IMR-90 (cell line): Measurements from ENCODE around the gene CRB1. TPM values are rescaled to one million over a fixed set of nuclear protein-coding genes. Genes with fewer than 3 reads are reported as not detected.

Experiments
- ATAC-seq: fragments of 200-7000 bp; cut with Tn5 transposase; 2 replicates; pipeline ENCODE4 v1.9.1; 2020; ENCODE audit warnings: low read depth, mild to moderate bottlenecking, moderate library complexity
- BruUV-seq: library from RNA; stranded (reverse); fragments of 400-500 nt; replicated peaks from 2 replicates; lab custom pipeline; 2021; lab: Mats Ljungman, UMichigan
- CTCF ChIA-PET: fragments of 300-600 bp; formaldehyde crosslinking; extraction: SDS; loops from one replicate; lab custom pipeline; 2021; ENCODE audit warnings: antibody characterized with exemption; lab: Yijun Ruan, JAX
- POLR2A ChIA-PET: fragments of 300-600 bp; sonication (Branson Sonifier 250); formaldehyde crosslinking; loops from one replicate; lab custom pipeline; 2022; ENCODE audit warnings: antibody characterized with exemption; ENCODE audit not compliant: unreplicated experiment; lab: Charles Lee
- DNase-seq: peaks from one replicate; pipeline ENCODE4 v3.0.0; 2013
- H2AFZ ChIP-seq: replicated peaks from 2 replicates; pipeline ENCODE3; 2013; ENCODE audit warnings: low read length, mild to moderate bottlenecking; ENCODE audit not compliant: poor library complexity
- H2AK5ac ChIP-seq: 2 replicates; pipeline ENCODE4 v1.6.1; 2013; ENCODE audit warnings: low read depth, low read length, inconsistent platforms
- H2AK9ac ChIP-seq: replicated peaks from 2 replicates; pipeline ENCODE3; 2013; ENCODE audit warnings: mild to moderate bottlenecking, low read depth, low read length, moderate library complexity; ENCODE audit not compliant: poor library complexity
- H2BK120ac ChIP-seq: 2 replicates; pipeline ENCODE4 v1.6.1; 2013; ENCODE audit warnings: low read depth, low read length, inconsistent platforms
- H2BK15ac ChIP-seq: 3 replicates; pipeline ENCODE4 v1.6.1; 2013; ENCODE audit warnings: low read depth, low read length, inconsistent platforms
- H2BK20ac ChIP-seq: 2 replicates; pipeline ENCODE4 v1.6.1; 2013; ENCODE audit warnings: low read depth, mild to moderate bottlenecking, inconsistent platforms, low read length, moderate library complexity
- H2BK5ac ChIP-seq: 2 replicates; pipeline ENCODE4 v1.6.1; 2013; ENCODE audit warnings: mild to moderate bottlenecking, low read depth, low read length, inconsistent platforms; ENCODE audit not compliant: poor library complexity, severe bottlenecking
- H3K14ac ChIP-seq: replicated peaks from 2 replicates; pipeline ENCODE4 v1.6.1; 2013; ENCODE audit warnings: low read depth, low read length, inconsistent platforms
- H3K18ac ChIP-seq: 2 replicates; pipeline ENCODE4 v1.6.1; 2013; ENCODE audit warnings: low read depth, low read length, control low read depth
- H3K23ac ChIP-seq: 2 replicates; pipeline ENCODE4 v1.6.1; 2013; ENCODE audit warnings: low read depth, low read length, inconsistent platforms
- H3K27ac ChIP-seq: 2 replicates; pipeline ENCODE4 v1.5.1; 2013; ENCODE audit warnings: mild to moderate bottlenecking, control low read depth, low read length; ENCODE audit not compliant: insufficient read depth
- H3K27me3 ChIP-seq: 2 replicates; pipeline ENCODE4 v1.6.1; 2013; ENCODE audit warnings: low read length; ENCODE audit not compliant: control insufficient read depth, insufficient read depth
- H3K36me3 ChIP-seq: 2 replicates; pipeline ENCODE4 v1.6.1; 2013; ENCODE audit warnings: low read length, mixed read lengths; ENCODE audit not compliant: control insufficient read depth, insufficient read depth
- H3K4ac ChIP-seq: 2 replicates; pipeline ENCODE4 v1.6.1; 2013; ENCODE audit warnings: low read depth, low read length, inconsistent platforms
- H3K4me1 ChIP-seq: 2 replicates; pipeline ENCODE4 v1.6.1; 2013; ENCODE audit warnings: low read length, mixed read lengths; ENCODE audit not compliant: control insufficient read depth, insufficient read depth
- H3K4me2 ChIP-seq: 2 replicates; pipeline ENCODE4 v1.6.1; 2013; ENCODE audit warnings: low read depth, mild to moderate bottlenecking, control low read depth, low read length, moderate library complexity
- H3K4me3 ChIP-seq: 2 replicates; pipeline ENCODE4 v1.5.1; 2013; ENCODE audit warnings: low read depth, mild to moderate bottlenecking, control low read depth, low read length, moderate library complexity; ENCODE audit not compliant: insufficient read depth
- H3K56ac ChIP-seq: 2 replicates; pipeline ENCODE4 v1.6.1; 2013; ENCODE audit warnings: low read length, inconsistent platforms; ENCODE audit not compliant: insufficient read depth; ENCODE audit errors: extremely low read depth
- H3K79me1 ChIP-seq, 2 experiments: 2 replicates each; pipeline ENCODE4 v1.6.1; 2013; ENCODE audit warnings: low read length in 2 of 2, inconsistent platforms in 1 of 2, low read depth in 1 of 2
- H3K9ac ChIP-seq: 2 replicates; pipeline ENCODE4 v1.6.1; 2013; ENCODE audit warnings: low read depth, low read length, control low read depth
- H3K9me1 ChIP-seq: 2 replicates; pipeline ENCODE4 v1.6.1; 2013; ENCODE audit warnings: low read length, inconsistent platforms; ENCODE audit not compliant: insufficient read depth
- H3K9me3 ChIP-seq: 2 replicates; pipeline ENCODE4 v1.6.1; 2013; ENCODE audit warnings: low read length; ENCODE audit not compliant: control insufficient read depth, insufficient read depth
- H4K20me1 ChIP-seq: 2 replicates; pipeline ENCODE4 v1.6.1; 2013; ENCODE audit warnings: low read length, inconsistent platforms; ENCODE audit not compliant: insufficient read depth
- H4K5ac ChIP-seq: 2 replicates; pipeline ENCODE4 v1.6.1; 2013; ENCODE audit warnings: mild to moderate bottlenecking, low read depth, low read length, control low read depth
- H4K8ac ChIP-seq, 2 experiments: 2 replicates each; pipeline ENCODE4 v1.6.1; 2013; ENCODE audit warnings: low read depth in 2 of 2, low read length in 2 of 2, control low read depth in 1 of 2, inconsistent platforms in 1 of 2
- H4K91ac ChIP-seq: 2 replicates; pipeline ENCODE4 v1.6.1; 2013; ENCODE audit warnings: low read depth, low read length, inconsistent platforms; ENCODE audit not compliant: insufficient read depth
- CEBPB ChIP-seq: IDR thresholded peaks from 2 replicates; pipeline ENCODE4 v1.6.1; 2012; ENCODE audit warnings: low read depth, low read length, improper control_type of control experiment
- CHD1 ChIP-seq: IDR thresholded peaks from 2 replicates; pipeline ENCODE4 v1.6.1; 2012; ENCODE audit warnings: low read depth, low read length, improper control_type of control experiment
- NFE2L2 ChIP-seq: fragments of 150-350 bp; IDR thresholded peaks from 2 replicates; pipeline ENCODE4 v1.6.1; 2016; ENCODE audit warnings: low read depth, mild to moderate bottlenecking, low read length
- POLR2A ChIP-seq: IDR thresholded peaks from 2 replicates; pipeline ENCODE4 v1.6.1; 2012; ENCODE audit warnings: mild to moderate bottlenecking, low read depth, low read length
- RCOR1 ChIP-seq: IDR thresholded peaks from 2 replicates; pipeline ENCODE4 v1.6.1; 2012; ENCODE audit warnings: mild to moderate bottlenecking, low read length, improper control_type of control experiment; ENCODE audit not compliant: insufficient replicate concordance
- WGBS, 2 experiments: methylation state at CpG; one replicate each; pipeline versions ENCODE4 v1.1.5 to v1.1.7; 2013; ENCODE audit warnings: missing lambda C conversion rate in 2 of 2; ENCODE audit not compliant: insufficient read length in 1 of 2; ENCODE audit errors: extremely low coverage in 2 of 2; 5-methylcytosine and 5-hydroxymethylcytosine counted together
- dilution Hi-C: fragments of 300-500 bp; cut with HindIII; formaldehyde crosslinking; loops from one replicate; pipeline ENCODE4 v1.14.3; 2018; ENCODE audit warnings: low sequenced_read_pairs; ENCODE audit not compliant: unreplicated experiment
- in situ Hi-C: fragments of 300-500 bp; cut with MboI; formaldehyde crosslinking; loops from 3 replicates; pipeline ENCODE4 v1.14.3; 2019; ENCODE audit warnings: low sequenced_read_pairs, inconsistent platforms, mixed read lengths
- intact Hi-C: fragments of 100-400 bp; cut with micrococcal nuclease; formaldehyde crosslinking; loops from 2 replicates; pipeline ENCODE4 v1.10.0; 2022
- polyA plus RNA-seq, 3 experiments: library from polyadenylated mRNA; depleted of rRNA; stranded (reverse); fragments of >200 nt; gene quantifications; 2 replicates each; pipeline ENCODE4 v1.2.3, GENCODE V29; 2012; ENCODE audit warnings: low replicate concordance in 1 of 3
- total RNA-seq: library from RNA; depleted of rRNA; stranded (reverse); fragments of >200 nt; gene quantifications from 2 replicates; pipeline ENCODE4 v1.2.3, GENCODE V29; 2012

The CRB1 gene
- total and polyA plus RNA-seq, 2 of the 4 experiments (the other 2 are of a cell fraction) = not detected

GRCh38 chr1:197466813-197467212, 198.8 kb downstream of the CRB1 start:
- Histone ChIP-seq H4K20me1 (no peaks in the 10 kb centered on the region), H4K8ac (no peak overlapping the region), H4K91ac (no peak overlapping the region), H3K18ac (no peak overlapping the region), H3K9ac (no peak overlapping the region), H3K14ac (no peak overlapping the region), H2AK5ac (no peak overlapping the region), H3K9me1 (no peaks in the 10 kb centered on the region), H3K56ac (no peak overlapping the region), H3K79me1 (no peaks in the 10 kb centered on the region), H2AFZ (no peak overlapping the region), H3K9me3 (no peaks in the 10 kb centered on the region), H2BK20ac (no peak overlapping the region), H3K4ac (no peak overlapping the region), H2AK9ac (no peak overlapping the region), H3K23ac (no peak overlapping the region), H3K27ac (no peak overlapping the region), H4K5ac (no peak overlapping the region), H3K4me1 (no peaks in the 10 kb centered on the region), H2BK5ac (no peak overlapping the region), H3K4me3 (no peak overlapping the region), H3K36me3 (no peaks in the 10 kb centered on the region), H3K4me2 (no peak overlapping the region), H3K27me3 (peaks cover 1% of the 10 kb centered on the region; the same call in 1 of the 2 replicates), H2BK15ac (no peak overlapping the region), H2BK120ac (no peak overlapping the region)
- dilution Hi-C loops = no loop called here
- intact Hi-C loops = no loop called here
- in situ Hi-C loops = no loop called here
- BruUV-seq = no TSS peak
- TF ChIP-seq RCOR1 (no peak), CEBPB (peak; percentile 44), POLR2A (no peak), CHD1 (no peak), NFE2L2 (no peak)
- ATAC-seq (no peak), DNase-seq (no peak)
- ChIA-PET POLR2A (no interaction called here), CTCF (no interaction called here)
- WGBS, 2 experiments = 49% methylated on average over 3 of the region's 3 CpGs; no CpG with 5 or more reads in 1 of the 2 experiments
